Left renal cortex interstitium (tissue), 4 donors: ENCODE results near the gene CELA3B. TPM values are rescaled to one million over a fixed set of nuclear protein-coding genes. Genes with fewer than 3 reads are reported as not detected.

Experiments used
- polyA plus RNA-seq, 4 donors: library from polyadenylated mRNA; unstranded; fragments of 120-200 nt; gene quantifications; one replicate each; pipeline ENCODE4 v1.2.1, GENCODE V29; 2013; ENCODE audit not compliant: insufficient read length in 4 of 4

Gene CELA3B
- polyA plus RNA-seq, 4 donors = 0.31 to 0.49 TPM; not detected in 2

Other genes with a start within 250 kb of the CELA3B start
- gene USP48, start 193.9 kb upstream of the CELA3B start, polyA plus RNA-seq = 10 to 100 TPM; 48.7 to 81.7 (median 66.1) TPM
- gene LDLRAD2, start 164.8 kb upstream of the CELA3B start, polyA plus RNA-seq = 1 to 10 TPM; 3.3 to 5.2 (median 4.3) TPM
- gene HSPG2, start 39.7 kb upstream of the CELA3B start, polyA plus RNA-seq = 100 to 1,000 TPM; 114 to 185 (median 161) TPM
- gene CELA3A, start 24.6 kb downstream of the CELA3B start, polyA plus RNA-seq = not detected
- gene CDC42, start 75.7 kb downstream of the CELA3B start, polyA plus RNA-seq = 100 to 1,000 TPM; 313 to 445 (median 366) TPM
- 10 to 100 TPM in 1 of 4 donors, 1 to 10 TPM in 3; 6.2 to 11.6 (median 8.5) TPM for gene WNT4, start 166.1 kb downstream of the CELA3B start, polyA plus RNA-seq